Activated T-cell treated with anti-CD3 and anti-CD28 coated beads, Interleukin-2, amount 50 U/mL, for 1 hour (primary cell): ENCODE measurements around the gene TBC1D17.
A peak's percentile ranks its signal among the peaks of the same experiment; 100 is the strongest.

Source experiments
- DNase-seq: peaks from one replicate; pipeline ENCODE4 v3.0.0-alpha.2; 2020

The TBC1D17 gene

DNA sequence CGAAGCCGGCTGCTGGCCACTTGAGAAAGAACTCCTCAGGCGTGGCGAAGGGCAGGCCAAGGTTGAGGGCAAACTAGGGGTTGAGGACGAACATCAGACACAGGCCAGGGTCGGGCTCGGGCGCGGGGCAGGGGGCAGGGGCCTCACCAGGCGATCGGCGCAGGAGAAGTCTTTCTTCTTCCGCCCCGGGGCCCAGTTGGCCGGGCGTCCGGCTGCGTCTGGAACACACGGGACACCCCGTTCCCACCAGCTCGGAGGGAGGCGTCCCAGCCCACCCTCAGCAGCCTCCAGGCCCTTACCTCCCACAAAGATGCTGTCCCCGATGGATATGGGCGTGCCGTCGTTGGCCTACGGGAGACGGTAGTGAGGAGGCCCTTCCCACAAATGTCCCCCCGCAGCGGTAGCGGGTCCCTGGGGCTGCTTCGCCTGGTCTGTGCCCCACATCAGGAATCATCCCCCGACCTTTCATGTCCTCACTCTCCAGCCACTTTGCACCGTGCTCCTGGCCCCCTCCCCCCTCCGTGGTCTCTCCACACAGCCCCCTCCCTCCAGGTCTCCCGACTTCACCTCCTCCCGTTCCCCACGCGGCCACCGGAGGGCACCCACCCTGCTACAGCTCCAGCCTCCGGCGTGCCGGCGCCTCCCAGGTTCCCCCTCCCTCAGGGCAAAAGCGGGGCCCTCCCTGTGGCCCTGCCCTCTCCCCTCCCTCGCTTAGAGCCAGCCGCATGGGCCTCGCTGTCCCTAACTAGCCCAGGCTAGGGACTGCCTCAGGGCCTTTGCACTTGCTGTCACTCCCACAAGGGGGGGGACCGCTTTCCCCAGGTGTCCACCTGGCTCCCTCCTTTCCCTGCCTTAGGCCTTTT lies 14.9 kb upstream of the TBC1D17 start:
- no peak for DNase-seq

DNA sequence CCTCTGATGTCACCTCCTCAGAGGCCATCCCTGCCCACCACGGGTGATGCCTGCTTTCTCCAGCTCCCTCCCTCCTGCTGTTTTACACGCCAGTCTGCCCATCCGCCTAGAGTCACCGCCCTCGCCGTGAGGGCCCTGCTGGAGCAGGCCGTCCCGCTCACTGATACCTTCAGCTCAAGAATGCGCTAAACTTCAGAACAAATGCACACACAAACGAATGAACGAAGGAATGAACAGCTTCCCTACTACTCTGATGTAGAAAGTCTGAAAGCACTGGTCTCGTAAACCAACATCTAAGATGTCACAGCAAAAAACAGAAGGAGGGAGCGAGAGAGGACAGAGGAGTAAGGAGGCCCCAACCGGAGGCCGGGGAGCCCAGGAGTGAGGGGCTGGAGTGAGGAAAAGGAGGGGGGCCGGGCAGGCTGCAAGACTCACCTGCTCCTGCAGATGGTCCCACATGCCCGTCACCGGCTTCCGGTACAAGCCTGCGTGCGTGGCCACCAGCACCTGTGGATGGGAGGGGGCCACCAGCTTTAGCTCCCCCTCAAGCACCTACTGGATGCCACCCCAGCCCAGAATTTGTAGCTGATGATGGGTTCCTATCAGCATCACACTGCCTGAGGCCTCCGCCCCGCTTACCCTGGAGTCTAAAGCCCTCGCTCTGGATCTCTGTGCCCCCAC lies 14.1 kb upstream of the TBC1D17 start:
- DNase-seq = no peak

DNA sequence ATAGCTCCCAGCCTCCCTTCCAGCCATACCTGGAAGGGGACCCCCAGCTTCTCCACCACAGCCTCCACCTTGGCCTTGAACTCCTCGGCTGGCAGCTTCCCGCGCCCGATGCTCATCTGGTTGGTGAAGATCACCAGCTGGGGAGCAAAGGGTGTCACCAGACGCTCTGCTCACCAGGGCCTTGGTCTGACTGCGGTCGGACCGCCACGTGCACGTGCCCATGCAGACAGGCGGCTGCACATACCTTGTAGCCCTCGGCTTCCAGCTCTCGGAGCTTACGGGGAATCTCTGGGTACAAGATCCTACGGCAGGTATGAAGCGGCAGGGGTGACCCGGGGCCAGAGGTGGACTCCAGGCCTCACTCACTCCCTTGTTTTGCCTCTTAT lies 13.6 kb upstream of the TBC1D17 start:
- no peak for DNase-seq

DNA sequence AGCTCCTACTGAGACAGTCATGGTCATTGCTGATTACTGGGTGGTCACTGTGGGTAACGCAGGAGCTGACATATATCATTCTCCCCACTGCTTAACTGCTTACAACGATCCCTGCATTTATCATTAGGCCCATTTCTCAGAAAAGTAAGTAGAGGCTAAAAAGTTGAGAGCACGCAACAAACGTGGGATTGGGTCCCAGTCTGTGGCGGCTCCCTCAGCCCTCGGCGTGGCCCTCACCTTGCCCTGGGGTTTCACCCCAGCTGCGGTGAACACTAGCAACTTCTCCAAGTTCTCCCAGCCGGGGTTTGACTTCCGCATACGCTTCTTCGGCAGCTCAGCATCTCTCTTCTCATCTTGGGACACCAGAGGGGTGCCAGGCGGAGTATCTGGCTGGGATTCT lies 12.6 kb upstream of the TBC1D17 start:
- DNase-seq = no peak

DNA sequence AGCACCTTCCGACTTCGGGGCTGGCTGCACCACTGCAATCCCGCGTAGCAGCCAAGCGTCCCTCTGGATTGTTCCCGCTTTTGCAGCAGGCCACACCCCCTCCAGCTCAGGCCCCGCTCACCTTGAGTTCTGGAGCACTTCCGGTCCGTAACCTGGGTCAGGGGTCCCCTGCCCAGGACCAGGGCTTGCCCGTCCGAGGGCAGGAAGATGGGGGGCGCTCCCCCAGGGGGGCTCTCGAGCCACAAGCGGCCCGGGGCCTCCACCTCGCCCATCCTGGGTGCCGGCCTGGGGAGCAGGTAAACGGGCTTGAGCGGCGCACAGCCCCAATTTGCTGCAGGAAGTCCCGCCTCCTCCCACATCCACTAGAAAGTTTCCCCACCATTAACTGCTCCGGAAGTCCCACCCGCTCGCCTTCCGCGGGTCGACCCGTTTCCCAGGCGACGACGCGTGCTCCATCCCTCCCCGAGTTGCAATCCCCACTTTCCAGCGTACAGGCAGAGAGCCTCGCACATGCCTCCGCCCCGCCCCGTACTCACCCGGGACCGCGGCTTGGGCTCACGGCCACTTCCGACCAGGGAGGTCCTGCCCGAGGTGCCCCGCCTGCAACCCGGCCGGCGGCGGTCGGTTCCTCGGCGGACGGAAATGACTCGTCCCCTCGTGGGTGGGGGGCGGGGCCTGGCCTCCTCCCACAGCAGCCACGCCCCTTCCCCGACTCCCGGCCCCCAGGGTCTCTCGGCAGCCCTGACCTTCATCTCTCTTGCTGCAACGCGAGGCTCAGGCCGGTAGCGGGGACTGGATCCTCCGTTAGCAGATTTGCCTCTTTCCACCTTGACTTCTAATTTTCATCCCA lies 10.3 kb upstream of the TBC1D17 start, which contains the start of gene PNKP:
TSS of gene PNKP (minus strand) at position 644 of the 850 bp plus-strand sequence. CDS start at position 272, 372 bp downstream.
- DNase-seq = peak; percentile 85

DNA sequence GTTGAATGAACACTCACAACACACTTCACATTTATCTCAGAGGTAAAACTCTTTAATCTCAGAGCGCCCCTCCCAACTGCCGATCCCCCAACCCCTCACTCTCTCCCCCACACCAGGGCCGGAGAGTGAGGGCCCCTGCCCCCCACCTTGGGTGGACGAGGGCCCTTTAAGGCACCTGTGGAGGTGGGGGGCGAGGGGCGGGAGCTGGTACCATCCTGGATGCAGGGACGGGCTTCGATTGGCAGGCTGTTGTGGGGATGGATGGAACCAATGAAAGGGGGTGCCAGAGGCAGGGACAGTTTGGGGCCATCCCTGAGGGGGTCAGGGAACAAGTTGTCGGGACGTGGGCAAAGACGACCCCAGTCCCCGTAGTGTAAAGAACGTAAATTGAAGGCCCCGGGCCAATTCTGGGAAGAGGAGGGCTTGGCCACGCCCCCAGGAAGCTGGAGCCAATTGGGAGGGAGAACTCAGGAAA lies 8.5 kb upstream of the TBC1D17 start:
- DNase-seq = no peak

DNA sequence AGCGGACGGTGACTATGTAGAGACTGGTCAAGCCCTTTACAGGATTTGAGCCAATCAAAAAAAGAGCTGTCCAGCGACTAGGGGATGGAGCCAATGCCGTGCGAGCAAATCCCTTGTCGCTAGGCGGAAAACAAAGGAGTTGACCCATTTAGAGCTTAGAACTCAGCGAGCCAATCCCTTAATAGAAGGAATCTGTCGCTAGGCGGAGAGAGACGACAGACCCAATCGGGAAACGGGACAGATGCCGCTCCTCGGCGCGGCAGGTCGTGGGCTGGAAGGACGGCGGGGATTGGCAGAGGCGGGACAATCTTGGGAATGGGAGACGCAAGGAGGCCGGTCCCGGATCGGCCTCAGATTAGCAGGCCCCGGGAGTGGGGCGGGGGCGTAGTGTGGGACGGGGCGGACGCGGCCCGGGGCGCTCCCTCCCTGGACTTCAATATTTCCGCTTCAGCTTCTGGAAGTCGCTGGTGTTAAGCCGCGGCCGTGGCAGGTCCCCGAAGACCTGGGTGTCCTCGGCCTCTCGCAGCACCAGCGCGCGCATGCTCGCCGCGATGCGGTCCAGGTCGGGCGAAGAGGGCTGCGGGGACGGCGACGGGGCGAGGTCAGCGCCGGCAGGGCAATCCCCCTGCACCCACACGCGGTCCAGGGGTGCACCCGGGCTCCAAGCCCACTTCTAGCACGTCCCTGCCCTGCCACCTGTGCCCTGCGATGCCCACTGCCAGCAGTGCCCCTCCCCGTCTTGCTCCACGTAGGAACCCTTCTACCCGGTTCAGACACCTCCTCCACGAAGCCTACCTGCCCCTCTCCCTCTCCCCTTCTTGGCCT lies 7.8 kb upstream of the TBC1D17 start:
- DNase-seq = peak; percentile 91

DNA sequence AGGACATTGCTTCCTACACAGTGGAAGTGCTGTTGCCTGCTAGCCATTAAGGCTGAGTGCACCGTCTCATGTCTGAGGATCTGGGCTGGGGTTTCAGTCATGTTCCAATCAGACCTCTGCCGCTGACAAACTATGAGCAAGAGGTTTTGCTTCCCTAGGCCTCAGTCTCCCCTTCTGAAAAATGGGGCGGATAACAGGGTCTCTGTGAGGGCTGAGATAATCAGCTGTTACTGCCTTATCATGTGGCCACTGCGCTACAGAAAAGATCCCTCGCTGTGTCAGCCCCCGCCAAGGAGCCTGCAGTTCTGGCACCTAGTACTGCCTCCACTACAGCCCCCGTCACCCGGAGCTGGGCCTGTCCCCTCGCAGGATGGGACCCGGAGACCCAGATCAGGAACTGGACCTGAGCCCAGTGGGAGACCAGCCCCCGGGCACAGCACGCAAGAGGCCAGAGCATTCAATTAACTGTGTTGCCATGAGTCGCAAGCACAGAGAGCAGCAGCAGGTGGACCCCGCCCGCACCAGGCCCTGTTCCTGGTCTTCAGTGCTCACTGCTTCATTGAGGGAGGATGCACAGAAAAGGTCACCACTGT lies 7.1 kb upstream of the TBC1D17 start:
- no peak for DNase-seq

DNA sequence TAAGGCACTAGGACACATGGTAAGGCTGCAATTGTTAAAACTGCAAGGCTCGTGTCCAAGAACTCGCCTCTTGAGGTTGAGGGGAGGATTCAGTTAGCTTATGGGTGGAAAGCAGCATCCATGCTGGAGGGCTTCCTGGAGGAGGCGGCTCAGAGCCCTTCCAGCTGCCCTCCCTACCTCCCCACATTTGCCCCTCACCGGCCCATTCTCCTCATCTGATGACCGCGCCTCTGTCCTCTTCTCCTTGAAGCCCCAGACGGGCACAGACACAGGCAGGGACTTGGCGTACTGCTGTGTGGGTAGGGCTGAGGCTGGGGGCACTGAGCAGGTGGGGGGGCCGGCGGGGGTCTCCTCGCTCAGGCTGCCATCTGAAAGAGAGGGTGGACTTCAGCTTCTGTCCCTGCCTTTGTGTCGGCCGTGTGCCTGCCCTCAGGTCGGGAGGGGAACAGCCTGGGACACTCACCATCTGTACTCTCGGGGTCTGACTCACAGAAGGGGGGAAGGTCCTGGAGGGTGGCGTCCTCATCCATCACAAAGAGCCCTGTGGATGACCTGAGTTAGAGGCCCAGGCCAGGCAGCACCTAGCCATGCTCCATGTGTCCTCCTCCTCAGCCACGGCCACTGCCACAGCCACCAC lies 6.0 kb upstream of the TBC1D17 start:
- no peak for DNase-seq

DNA sequence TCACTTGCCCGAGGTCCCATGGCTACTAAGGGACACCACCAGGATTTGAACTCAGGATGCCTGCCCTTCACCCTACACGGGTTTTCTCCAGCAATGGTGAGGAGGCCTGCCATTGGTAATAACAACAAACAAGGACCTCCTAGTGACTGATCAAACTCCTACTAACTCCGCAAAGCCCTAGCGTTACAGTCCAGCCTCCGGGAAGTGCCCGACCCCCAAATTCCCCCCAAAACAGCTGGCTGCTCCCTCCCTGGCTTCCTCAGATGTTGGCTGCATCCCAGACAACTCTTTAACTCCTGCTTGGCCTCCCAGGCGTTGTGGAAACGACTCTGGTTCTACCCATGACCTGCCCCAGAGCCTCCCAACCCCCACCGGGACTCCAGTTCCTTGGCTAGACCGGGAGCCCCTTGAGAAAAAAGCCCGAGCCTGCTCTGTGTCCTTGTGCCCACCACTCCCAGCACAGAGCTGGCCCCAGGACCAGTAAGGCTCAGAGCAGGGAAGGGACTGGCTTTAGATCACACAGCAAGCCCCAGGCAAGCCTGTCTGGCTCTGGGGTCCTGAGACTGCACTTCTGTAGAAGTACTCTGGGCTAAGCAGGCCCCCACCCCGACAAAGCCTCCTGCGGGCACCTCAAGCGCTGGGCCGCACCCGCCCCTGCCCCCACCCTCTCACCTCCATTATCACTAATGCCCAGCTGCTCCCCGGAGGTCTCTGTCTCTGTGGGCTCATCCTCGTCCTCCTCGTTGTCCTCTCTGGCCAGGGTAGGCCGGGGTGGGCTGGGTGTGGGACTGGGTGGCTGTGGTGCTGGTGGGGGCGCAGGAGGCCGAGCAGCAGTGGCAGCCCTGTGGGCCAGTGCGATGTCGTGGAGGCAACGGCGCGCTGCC lies 5.0 kb upstream of the TBC1D17 start:
- DNase-seq = no peak

DNA sequence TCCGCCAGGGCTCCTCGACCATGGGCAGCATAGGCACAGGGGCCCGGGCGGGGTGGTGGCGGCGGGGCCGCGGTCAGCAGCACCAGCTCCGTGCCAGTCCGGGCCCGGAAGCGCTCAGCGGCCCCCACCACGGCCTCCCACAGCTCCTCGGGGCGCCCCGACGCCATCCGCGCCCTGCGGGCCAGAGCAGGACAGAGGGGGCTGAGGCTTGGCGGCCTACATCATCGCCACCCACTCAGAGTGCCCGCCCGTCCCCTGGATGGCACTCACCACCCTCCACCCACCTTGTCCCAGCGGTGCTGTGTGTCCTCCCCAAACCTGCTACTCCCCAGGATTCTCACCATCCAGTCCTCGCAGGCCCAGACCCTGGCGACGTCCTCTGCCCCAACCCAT lies 4.4 kb upstream of the TBC1D17 start:
- DNase-seq = no peak

DNA sequence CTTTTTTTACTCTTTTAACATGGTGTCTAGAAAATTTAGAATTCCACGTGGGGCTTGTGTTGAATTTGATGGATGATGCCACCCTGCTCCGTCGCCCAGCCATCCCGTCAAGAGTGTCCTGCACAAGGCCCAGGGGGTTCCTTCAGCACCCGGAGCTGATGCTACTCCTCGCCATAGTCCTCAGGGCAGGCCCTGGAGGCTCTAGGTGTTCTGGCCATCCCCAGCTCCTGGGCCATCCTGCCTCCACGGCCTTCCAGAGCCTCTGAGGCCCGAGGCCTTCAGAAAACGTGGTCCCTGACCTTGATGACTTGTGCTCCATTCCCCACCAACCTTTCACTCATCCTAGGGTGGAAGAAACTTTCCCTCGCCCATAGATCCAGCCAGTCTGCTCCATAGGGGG lies 3.7 kb upstream of the TBC1D17 start:
- no peak for DNase-seq

DNA sequence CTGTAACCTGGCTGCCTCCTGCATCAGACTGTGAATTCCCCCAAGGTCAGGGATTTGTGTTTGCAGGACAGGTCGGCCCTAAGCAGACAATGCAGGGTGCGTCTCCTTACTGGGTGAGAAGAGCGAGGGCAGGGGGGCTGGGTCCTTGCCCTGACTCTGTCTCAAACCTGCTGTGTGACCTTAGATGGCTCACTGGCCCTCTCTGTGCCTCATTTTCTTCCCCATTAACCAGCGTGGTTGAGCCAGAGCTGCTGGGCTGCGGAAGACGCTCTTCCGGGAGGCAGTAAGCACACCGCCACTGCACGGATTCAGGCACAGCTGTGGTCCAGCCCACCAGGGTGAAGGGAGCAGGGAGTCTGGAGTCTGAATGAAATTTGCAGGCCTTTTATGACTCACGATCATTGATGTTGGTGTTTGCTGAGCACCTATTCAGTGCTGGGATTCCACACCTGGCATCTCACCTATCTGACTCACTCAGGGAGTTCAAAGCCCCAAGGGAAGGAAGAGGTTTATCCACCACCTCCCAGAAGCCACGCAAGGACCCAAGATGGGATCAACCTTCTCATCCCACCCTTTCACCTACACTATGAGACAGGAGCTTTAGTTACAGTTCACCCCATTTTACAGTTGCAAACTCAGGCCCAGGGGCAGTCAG lies 2.9 kb upstream of the TBC1D17 start:
- no peak for DNase-seq

DNA sequence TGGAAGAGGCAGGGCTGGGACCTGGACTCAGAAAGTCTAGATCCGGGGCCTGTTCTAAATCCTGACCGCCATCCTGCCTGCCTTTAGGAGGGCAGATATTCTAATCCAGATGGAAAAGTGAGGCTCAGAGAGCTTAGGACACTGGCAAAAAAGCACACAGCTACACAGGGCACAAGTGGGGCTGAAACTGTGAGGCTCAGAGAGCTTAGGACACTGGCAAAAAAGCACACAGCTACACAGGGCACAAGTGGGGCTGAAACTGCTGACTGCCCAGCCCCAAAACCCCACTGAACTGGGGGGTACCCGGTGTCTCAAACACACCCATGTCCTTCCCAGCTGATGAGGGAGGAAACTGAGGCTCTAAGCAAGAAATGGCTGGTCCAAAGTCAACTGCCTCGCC lies 2.3 kb upstream of the TBC1D17 start:
- DNase-seq = no peak

DNA sequence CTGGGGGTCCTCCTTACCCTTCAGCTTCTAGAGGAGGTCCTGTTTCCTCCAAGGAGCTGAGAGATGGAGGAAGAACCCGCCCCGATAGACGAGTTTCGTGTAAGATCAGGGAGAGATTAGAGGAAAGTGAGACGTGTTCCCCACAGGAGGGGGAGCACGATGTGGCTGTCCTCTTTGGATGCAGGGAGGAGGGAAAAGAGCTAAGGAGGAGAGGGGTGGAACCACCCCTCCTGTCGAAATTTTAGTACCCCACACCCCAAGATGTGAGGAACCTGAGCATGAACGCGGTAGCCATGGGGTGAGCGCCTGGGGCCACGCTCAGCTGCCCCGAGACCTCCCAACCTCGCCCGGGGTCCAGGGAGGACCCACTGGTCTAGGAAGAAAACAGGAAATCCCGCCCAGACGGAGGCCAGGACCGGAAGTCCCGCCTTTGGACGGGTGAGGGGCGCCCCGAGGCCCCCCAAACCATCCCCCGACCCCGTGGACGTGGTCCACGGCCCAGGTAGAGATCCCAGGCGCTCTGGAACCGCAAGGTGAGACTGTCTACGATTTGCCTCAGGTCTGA lies 1.6 kb upstream of the TBC1D17 start:
- peak; percentile 66 for DNase-seq

DNA sequence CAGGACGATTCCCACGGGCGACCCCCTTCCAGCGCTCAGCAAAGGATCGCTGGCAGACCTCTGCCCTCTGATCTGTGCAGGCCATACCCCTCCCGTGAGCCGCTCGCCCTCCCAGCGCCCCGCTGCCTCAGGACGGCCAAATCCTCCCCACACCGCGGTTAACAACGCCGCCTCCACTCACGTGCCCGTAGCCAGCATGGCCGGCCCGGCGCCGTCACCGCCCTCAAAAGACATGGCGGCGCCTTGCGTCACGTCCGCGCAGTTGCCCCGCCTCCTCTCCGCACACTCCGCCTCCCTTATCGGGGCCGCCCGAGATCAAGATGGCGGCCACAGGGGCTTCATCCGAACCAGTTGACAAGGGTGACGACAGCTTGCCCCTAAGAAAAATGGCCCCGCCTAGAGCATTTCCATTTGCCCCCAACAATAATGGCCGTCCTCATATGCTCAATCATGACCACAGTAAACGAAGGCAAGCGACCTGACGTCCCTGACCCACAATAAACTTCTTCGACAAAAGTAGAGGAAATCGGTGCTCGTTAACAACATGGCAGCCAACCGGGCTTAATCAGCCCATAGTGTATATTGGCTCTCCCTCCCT lies 981 bp upstream of the TBC1D17 start:
- DNase-seq = peak; percentile 98

DNA sequence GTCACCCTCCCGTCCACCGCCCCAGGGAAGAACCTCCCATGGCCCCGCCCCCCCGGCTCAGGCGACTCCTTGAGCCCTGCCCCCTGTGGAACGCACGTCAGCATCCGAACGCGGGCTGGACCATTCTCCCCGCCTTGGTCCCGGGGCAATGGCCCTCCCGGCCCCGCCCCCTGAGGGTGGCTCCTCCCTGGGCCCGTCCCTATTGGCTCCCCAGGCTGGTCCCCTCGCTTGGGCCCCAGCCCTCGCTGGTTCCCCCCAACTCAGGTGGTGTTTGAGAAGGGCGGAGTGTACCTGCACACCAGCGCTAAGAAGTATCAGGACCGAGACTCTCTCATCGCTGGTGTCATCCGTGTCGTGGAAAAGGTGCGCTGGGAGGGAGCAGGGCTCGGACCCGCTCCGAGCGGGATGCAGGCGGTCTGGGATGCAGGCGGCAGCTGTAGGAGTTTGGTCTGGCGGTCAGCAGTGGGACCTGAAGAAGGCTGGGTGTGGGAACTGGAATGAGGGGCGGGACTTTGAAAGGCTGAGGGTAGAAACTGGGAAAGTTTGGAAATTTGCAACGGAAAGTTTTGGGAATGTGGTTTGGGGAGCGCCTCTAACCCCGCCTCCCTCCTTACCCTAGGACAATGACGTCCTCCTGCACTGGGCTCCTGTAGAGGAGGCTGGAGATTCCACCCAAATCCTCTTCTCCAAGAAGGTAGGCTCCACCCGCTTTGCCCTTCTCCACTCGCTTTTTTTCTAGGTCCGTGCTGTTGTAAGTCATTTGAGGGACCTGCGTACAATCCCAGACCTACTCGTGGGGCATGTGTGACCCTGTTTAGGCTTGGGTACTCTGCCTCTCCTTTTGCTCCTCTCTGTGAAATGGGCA lies 609 bp downstream of the TBC1D17 start:
- peak; percentile 97 for DNase-seq

DNA sequence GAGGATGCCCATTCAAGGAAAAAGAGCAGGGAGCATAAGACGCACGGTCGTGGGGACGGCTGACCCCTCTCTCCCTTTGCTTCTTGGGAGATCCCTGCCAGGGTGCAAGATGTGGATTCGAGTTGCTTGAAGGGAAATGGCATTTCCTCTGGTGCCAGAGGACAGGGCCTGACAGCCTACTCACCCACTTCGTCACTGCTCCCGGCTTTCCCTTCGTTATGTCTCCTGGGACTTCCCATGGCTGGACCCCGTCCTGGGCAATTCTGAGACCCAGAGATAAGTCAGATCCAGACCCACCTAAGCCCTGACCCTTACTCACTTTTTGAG lies 1.2 kb downstream of the TBC1D17 start:
- no peak for DNase-seq
